Spleen (tissue), 7 donors: ENCODE measurements around the gene SUN5.

Experiments used
- CTCF ChIP-seq, 11 experiments: fragments of 200-600 bp in 7 of 11; fragments of 450-650 bp in 4 of 11; sonication (generic) in 4 of 11; IDR thresholded peaks in 8 of 11; conservative IDR thresholded peaks in 3 of 11; 1 replicate in 7 of 11; 2 replicates in 4 of 11; pipeline versions ENCODE4 v1.4.0 to v1.8.0; 2016 to 2021; ENCODE audit warnings: antibody characterized with exemption in 11 of 11, inconsistent platforms in 4 of 11, mild to moderate bottlenecking in 1 of 11
- POLR2A ChIP-seq, 3 donors: fragments of 450-650 bp; IDR thresholded peaks; one replicate each; pipeline ENCODE4 v1.5.1; 2017; ENCODE audit warnings: antibody characterized with exemption in 3 of 3, mild to moderate bottlenecking in 1 of 3
- POLR2AphosphoS5 ChIP-seq, 3 donors: sonication (generic); formaldehyde crosslinking; IDR thresholded peaks; one replicate each; pipeline ENCODE4 v1.5.1; 2017; ENCODE audit warnings: antibody characterized with exemption in 3 of 3
- donor health status: DM: no; HTN: no; CAD: no; lungs with moderate emphysema.
- donor health status: DM: no; HTN: no; CAD: no.
- donor health status: DM: no; HTN: no; CAD: no.

GRCh38 chr20:32959351-32960221 is 44.6 kb downstream of the SUN5 start:
- TF ChIP-seq POLR2A (IDR thresholded peaks at IDR 0.05) (no peak), POLR2AphosphoS5 (IDR thresholded peaks at IDR 0.05) (no peak), CTCF (IDR thresholded peaks at IDR 0.05 in 8 of 11, conservative IDR thresholded peaks at IDR 0.05 in 3 of 11) (no peak)
